NCI-H82 (cell line): ENCODE measurements around the gene SH2D6.
"Not testable (repeated sequence)": the region's sequence is repeated elsewhere in the genome, so short reads cannot be mapped to it uniquely, and the experiment has no call there.

ENCODE experiments used
- DNase-seq: peaks from one replicate; lab custom pipeline; 2025; lab: John Stamatoyannopoulos, UW

The SH2D6 gene

GRCh38 chr2:85398426-85399182 is 19.9 kb upstream of the SH2D6 start:
- no peak for DNase-seq

DNA sequence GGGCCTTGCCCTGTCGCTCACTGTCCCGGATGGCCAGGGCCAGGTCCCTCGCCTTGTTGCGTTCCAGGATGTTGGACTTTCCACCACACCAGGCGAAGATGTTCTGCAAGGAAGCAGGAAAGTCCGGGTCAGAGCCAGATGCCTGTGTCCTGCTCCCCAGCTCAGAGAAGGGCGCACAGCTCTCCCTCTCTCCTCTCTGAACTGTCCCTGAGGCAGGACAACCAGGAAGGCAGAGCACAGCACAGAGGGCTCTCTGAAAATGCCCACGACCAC is 19.4 kb upstream of the SH2D6 start:
- no peak for DNase-seq

DNA sequence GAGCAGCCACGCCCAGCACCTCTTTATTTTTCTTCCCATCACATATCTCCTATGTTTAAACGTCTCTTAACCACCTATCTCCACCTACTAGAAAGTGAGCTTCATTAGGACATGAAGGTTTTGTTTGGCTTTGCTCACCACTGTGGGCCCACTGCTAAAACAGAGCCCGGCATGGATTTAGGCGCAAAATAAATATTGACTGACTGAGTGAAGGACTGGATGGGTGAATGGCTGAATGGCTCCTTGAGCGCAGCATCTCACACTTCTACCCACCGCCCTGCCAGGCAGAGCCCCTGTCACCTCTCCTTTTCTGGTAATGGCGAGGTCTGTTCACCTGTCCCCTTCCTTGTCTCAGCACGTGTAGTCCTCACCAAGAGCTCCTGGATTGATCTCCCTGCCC is 18.5 kb upstream of the SH2D6 start:
- no peak for DNase-seq

DNA sequence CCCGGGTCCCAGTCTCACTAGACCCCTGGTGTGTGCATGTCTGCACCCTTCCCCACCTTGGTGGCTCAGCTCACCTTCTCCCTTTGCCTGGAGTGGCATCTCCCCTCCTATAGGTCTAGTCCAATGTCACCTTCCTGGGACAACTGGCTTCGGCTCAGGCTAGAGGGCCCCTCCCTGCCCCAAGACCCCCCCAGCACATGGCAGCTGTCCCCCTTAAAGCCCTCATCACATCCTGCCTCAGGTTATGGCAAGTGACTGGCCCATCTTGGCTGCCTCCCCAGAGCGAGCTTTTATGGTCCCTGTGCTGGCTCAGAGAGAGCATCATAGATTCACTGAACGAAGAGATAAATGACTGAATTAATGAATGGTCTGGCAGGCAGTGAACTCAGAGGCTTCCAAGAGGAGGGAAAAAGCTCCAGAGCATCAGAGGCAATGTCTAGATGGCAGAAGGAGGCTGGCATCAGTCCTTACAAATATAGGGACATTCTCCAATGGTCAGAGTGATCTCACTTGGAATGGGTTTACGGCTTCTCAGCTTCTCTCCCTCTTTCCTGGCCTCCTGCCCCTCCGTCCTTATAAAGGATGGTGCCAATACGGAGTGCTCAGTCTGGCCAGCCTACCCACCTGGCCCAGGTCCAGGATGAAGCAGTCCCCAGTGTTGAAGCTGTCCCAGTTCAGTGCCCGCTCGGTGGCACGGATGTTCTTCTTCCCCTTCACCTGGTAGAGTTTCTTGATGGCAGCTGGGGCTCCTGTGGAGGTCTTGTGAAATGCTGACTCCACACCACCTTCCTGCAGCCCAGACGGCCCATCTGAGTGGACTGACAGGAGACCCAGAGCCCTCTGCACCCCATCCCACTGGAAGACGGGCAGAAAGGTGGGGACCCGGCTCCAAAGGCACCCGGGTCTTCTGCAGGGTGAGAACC is 17.7 kb upstream of the SH2D6 start:
- DNase-seq, result no peak

GRCh38 chr2:85401464-85401805 is 17.1 kb upstream of the SH2D6 start:
- DNase-seq, result no peak

- DNase-seq, result no peak
Measured at GRCh38 chr2:85401844-85402243, 16.7 kb upstream of the SH2D6 start.

DNA sequence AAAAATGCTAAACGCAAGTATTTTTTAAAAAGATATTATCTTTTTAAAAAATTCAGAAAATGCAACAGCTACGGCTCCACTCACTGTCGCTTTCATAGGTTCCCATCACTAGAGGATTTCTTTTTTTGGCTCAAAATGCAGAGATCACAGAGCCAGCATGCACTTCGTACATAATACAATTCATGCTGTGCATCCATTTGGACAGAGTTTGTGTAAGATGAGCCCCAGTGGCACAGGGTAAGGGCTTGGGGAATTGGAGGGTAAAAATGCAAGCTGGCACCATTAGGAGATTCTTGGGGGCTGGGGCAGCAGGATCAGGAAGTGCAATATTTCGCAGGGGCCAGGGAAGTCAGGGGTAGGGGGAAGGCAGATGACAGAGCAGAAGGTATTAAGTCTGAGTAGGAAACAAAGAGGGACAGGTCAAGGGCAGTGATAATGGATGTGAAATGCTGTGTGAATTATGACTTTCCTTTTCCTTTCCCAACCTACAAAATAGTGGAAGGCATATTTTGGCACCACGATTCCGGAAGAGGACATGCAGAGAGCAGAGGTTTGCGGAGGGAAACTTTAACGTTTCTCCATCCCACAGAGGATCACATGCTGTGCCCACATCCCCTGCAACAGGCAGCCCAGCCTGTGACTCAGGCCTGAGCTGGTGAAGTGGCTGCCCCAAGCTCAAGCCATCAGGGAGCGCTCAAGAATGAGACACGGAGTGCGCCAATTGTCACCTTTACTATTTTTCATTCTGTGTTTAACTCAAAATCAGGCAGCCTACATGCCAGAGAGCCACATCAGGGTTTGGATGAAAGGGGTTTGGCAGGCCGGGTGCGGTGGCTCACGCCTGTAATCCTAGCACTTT is 13.1 kb upstream of the SH2D6 start:
- DNase-seq, result no peak

- DNase-seq, result no peak
Measured at GRCh38 chr2:85409845-85410583, 8.5 kb upstream of the SH2D6 start, which contains the start of gene CAPG. Gene CAPG (minus strand): TSS chr2:85410366. CDS start chr2:85402145, 8,221 bp downstream.

DNA sequence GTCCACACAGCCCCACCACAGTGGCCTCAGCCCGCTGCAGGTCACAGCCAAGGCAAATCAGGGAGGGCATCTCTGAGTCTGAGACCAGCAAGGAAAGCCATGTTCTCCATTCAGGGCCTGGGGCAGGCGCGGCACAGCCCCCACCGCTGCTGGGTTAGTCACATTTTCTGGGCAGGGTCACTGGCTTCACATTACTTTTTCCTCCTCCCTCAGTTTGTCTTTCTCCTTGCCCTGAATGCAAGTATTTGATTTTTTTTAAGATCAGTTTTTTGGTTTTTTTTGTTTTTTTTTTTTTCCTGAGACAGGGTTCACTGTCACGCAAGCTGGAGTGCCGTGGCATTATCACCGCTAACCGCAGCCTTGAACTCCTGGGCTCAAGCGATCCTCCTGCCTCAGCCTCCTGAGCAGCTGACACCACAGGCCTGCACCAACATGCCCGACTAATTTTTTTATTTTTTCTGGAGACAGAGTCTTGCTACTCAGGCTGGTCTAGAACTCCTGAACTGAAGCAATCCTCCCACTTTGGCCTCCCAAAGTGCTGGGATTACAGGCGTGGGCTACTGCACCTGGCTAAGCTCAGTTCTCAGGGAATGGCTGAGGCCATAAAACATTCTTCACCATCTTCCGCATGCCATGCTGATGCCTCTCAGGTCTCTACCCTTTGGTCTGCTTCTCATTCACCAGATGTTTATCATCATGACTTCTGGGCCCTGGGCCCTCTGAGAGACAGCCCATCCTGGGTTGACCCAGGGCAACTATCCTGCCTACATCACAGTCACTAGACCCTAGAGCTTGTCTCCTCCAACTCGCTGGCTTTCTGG is 7.7 kb upstream of the SH2D6 start:
- DNase-seq, result no peak

- no peak for DNase-seq
Measured at GRCh38 chr2:85411405-85411748, 7.1 kb upstream of the SH2D6 start.

DNA sequence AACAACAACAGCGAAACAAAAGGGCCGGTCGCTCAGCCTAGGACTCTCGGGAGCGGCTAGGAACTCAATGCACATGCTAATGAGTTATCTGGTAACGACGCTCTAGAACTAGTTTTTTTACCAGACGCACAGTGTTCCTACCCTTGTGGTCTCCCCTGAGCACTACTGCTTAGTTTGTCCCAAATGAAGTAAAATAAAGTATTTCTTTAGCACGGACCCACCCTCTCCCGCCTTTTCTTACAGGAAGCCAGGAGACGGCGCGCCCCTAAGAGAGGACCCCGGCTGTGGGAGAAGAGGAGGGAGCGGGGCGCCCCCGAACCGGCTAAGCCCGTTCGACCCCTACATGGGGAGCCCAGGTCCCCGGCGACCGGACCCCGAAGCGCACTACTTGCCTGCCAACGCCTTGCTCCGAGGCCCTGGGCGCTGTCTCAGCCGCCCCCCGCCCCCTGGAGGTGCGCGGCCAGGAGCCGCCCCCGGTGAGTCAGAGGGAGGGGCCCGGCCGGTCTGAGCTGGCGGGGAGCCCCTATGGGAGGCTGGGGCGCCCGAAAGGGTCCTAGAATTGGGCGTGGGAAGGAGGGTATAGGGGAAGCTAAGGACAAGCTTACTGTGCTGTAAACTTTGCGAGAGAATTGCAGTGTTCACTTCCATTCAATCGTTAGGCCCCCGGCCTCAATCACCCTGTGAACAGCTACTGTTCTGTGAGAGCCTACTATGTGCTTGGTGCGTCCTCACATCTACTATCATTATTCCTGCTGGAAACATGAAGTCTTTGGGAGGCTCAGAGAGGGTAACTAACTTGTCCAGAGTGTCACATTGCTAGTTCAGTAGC is 4.7 kb upstream of the SH2D6 start:
- DNase-seq, result no peak

GRCh38 chr2:85414421-85414759 is 4.1 kb upstream of the SH2D6 start:
- not testable (repeated sequence) for DNase-seq

GRCh38 chr2:85414761-85415553 is 3.6 kb upstream of the SH2D6 start:
- no peak for DNase-seq

DNA sequence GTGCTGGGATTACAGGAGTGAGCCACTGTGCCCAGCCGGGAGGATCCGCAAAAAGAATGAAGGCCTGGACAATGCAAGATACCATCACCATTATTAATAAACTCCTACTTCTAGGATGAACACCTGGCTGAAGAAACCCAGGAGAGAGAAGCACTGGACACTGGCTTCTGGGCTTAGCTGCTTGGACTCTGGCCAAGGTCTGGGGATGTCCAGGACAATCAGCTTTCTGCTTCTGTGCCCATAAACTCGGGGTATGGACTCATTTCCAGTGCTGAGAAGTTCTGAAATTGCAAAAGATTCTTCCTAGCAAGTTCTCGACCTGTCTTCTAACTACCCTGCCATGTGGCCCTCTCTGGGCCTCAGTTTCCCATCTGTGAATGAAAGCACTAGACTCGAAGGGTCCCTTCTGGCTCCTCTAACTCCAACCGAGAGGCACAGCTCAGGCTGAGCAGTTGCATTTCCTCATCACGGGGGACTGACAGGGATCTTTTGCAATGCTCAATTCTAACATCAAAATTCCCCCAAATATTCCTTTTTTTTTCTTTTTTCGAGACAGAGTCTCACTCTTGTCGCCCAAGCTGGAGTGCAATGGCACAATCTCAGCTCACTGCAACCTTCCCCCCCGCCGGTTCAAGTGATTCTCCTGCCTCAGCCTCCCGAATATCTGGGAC is 2.4 kb upstream of the SH2D6 start:
- no peak for DNase-seq

- no peak for DNase-seq
Measured at GRCh38 chr2:85419009-85419675, 628 bp downstream of the SH2D6 start.

DNA sequence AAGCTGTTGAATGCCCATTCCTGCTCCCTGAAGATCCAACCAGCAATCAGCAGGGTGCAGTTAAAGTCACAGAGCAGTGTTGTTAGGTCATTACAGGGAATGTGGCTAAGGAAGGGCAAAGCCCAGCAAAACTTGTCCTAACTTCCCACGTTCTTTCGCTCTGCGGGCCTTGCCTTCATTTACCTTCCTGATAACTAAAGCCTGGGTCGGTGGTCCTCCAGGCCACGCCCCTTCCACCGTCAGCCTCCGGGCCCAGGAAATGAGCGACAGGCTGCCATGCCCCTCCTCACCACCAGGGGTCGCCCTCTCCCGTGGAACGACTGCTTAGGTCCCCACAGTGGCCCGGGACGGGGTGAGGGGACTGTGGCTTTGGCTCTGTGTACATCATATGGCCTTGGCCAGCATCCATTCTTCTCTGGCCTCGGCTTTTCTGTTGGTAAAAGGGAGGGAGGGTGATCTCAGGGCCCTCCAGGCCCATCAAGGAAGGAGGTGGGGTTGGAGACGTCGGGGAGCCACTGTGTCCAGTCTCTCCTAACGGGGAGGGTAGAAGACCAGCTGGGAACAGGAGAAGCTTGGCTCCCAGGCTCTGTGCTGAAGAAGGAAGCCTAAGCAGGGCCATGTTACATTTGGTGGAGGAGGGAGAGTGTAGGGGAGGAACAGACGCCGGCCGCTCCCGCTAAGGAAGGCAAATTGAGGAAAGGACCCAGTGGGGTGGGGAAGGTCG is 2.2 kb downstream of the SH2D6 start:
- peak; percentile 93 for DNase-seq

DNA sequence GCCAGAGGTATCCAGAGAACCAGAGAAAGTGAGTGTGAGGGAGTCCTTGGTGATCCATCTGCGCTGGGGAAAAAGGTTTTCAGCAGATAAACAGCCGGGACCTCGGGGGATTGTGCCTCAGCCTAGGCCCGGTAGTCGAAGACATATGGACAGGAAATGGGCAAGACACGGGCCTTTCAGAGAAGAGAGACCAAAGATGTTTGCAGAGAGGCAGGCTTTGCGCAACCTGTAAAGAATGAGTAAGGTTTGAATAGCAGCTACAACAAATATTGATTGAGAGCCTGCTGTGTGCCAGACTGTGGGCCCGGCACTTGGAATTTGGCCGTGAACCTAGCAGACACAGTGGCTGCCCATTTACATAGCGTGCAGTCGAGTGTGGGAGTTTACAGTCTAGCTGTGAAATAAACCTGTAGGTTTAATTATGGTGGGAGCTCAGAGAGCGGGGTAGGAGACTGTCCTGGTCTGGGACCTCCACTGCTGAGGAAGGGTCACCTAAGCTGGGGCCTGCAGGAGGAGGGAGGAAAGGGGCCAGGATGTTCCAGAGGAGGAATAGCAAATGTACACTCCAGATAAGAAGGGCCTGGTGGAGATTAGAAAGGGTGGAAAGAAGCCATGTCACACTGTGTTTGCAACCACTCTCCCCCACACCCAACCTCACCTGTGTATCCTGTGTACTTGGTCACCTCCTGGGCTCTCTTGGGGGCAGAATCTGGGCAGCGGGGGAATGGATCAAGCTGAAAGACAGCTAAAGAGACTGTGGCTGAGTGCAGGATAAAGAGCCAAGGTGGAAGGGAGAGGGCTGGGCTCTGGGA is 3.0 kb downstream of the SH2D6 start:
- no peak for DNase-seq
